Esophagus squamous epithelium (tissue), 5 donors: Measurements from ENCODE around the gene SLC25A34. TPM values are rescaled to one million over a fixed set of nuclear protein-coding genes. Genes with fewer than 3 reads are reported as not detected.

ENCODE experiments used
- DNase-seq: peaks from one replicate; lab custom pipeline; 2025; lab: John Stamatoyannopoulos, UW
- H3K27ac ChIP-seq, 4 donors: fragments of 200-600 bp; sonication (generic); one replicate each; pipeline ENCODE4 v1.5.1; 2016 to 2019; ENCODE audit warnings: mild to moderate bottlenecking in 1 of 4
- H3K27me3 ChIP-seq, 4 donors: fragments of 200-600 bp; sonication (generic); 1 replicate in 3 of 4; 2 replicates in 1 of 4; pipeline versions ENCODE4 v1.5.1 to v1.6.0; 2017 to 2021; ENCODE audit warnings: antibody characterized with exemption in 1 of 4
- H3K36me3 ChIP-seq, 3 donors: fragments of 200-600 bp; sonication (generic); one replicate each; pipeline ENCODE4 v1.5.1; 2016 to 2019
- H3K4me1 ChIP-seq, 3 donors: fragments of 200-600 bp; sonication (generic); one replicate each; pipeline ENCODE4 v1.5.1; 2017 to 2019
- H3K4me3 ChIP-seq, 4 donors: fragments of 200-600 bp; sonication (generic); 1 replicate in 3 of 4; 2 replicates in 1 of 4; pipeline ENCODE4 v1.5.1; 2016 to 2019; ENCODE audit warnings: mild to moderate bottlenecking in 2 of 4, moderate library complexity in 1 of 4
- H3K9me3 ChIP-seq, 3 donors: fragments of 200-600 bp; sonication (generic); one replicate each; pipeline ENCODE4 v1.5.1; 2016 to 2019
- POLR2A ChIP-seq, 4 donors: fragments of 450-650 bp; IDR thresholded peaks; one replicate each; pipeline ENCODE4 v1.6.1; 2017; ENCODE audit warnings: antibody characterized with exemption in 4 of 4, mild to moderate bottlenecking in 4 of 4, moderate library complexity in 3 of 4
- WGBS, 2 donors: methylation state at CpG; one replicate each; pipeline ENCODE4 v1.1.5; 2018; 5-methylcytosine and 5-hydroxymethylcytosine counted together
- intact Hi-C: fragments of 100-400 bp; cut with DNase I; formaldehyde crosslinking; loops from one replicate; pipeline ENCODE4 v1.15.0; 2022
- total RNA-seq, 4 donors: library from RNA; depleted of rRNA; stranded (reverse); fragments of >200 nt; gene quantifications; one replicate each; pipeline ENCODE4 v1.1.0, GENCODE V29; 2016
- TF ChIP-seq, protein P1 (sequence below), 6 experiments: fragments of 450-650 bp in 4 of 6; fragments of 200-600 bp in 2 of 6; sonication (generic) in 2 of 6; IDR thresholded peaks; one replicate each; pipeline ENCODE4 v1.5.1; 2016 to 2019; ENCODE audit warnings: antibody characterized with exemption in 6 of 6, mild to moderate bottlenecking in 4 of 6, moderate library complexity in 4 of 6
- donor health status: DM: yes; HTN: yes; CAD: no.

SLC25A34 gene
- total RNA-seq, 4 donors from 2014 or later, result 0.44 to 1.1 (median 0.83) TPM

DNA sequence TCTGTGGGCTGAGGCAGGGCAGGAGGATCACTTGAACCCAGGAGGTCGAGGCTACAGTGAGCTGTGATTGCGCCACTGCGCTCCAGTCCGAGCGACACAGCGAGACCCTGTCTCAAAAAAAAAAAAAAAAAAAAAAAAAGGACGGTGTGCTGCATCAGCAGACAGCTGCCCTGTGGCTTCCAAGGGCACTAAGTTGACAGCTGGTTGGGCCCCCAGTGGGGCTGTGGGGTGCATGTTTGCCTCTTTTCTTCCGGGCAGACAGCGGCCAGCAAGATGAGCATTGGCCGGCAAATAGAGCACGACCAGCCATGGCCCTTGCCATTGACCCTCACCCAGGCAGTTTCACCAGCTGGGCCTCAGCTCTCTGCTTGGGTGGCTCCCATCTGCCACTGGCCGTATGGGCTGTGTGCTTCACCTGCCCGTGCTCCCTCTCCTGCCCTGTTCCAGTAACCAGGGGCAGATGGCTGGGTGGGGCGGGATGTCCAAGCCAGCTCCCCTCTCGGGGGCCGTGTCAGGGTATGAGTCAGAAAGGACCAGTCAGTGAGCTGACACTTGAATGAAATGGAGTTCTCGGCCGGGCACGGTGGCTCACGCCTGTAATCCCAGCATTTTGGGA, 12.3 kb upstream of the SLC25A34 start:
- Histone ChIP-seq H3K9me3 (no peaks in the 10 kb centered on the region), H3K27me3 (no peaks in the 10 kb centered on the region), H3K4me3 (no peak overlapping the region), H3K27ac (no peak overlapping the region), H3K4me1 (no peaks in the 10 kb centered on the region), H3K36me3 (peaks cover 50 to 100% (median 58%) of the 10 kb centered on the region in 3 donors)
- 94 to 95% methylated on average over 8 to 11 of the region's 20 CpGs for WGBS, 2 donors
- TF ChIP-seq, protein P1, sequence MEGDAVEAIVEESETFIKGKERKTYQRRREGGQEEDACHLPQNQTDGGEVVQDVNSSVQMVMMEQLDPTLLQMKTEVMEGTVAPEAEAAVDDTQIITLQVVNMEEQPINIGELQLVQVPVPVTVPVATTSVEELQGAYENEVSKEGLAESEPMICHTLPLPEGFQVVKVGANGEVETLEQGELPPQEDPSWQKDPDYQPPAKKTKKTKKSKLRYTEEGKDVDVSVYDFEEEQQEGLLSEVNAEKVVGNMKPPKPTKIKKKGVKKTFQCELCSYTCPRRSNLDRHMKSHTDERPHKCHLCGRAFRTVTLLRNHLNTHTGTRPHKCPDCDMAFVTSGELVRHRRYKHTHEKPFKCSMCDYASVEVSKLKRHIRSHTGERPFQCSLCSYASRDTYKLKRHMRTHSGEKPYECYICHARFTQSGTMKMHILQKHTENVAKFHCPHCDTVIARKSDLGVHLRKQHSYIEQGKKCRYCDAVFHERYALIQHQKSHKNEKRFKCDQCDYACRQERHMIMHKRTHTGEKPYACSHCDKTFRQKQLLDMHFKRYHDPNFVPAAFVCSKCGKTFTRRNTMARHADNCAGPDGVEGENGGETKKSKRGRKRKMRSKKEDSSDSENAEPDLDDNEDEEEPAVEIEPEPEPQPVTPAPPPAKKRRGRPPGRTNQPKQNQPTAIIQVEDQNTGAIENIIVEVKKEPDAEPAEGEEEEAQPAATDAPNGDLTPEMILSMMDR (IDR thresholded peaks at IDR 0.05), result no peak
- no peak for TF ChIP-seq POLR2A (IDR thresholded peaks at IDR 0.05)
- intact Hi-C loops, result no loop called here
- no peak for DNase-seq

DNA sequence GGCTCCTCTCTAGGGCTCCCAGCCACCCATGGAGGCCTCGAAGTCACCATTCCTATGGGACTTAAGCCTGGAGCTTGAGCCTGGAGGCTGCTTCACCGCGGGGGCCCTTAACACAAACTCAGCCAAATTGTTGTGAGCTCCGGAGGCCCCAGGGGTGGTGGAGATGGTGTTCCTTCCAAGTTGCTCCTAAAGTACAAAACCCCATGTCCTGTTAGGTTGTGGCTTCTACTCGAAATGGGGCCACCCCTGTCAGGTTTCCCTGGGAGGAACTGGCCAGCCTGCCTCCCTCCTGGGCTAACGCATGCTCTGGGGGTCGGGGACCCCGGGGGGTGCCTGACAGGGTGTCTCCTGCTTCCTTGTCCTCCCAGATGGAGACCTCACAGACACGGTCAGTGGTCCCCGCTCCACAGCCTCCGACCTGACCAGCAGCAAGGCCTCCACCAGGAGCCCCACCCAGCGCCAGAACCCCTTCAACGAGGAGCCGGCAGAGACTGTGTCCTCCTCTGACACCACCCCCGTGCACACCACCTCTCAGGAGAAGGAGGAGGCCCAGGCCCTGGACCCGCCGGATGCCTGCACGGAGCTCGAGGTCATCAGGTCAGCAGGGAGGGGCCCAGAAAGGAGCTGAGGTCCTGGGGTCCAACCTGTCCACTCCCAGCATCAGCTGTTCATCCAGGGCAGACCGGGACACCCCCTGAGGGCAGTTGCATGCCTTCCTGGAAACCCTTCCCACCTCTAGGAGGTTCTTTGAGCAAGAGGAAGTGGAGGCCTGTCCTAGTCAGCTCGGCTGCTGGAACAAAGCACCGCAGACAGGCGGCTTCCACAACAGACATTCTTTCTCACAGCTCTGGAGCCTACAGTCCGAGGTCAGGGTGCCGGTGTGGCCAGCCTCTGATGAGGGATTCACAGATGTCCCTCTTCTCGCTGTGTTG, 10.8 kb upstream of the SLC25A34 start:
- H3K4me3 ChIP-seq, result no peak overlapping the region
- peaks cover 49 to 100% (median 61%) of the 10 kb centered on the region in 3 donors for H3K36me3 ChIP-seq
- no peaks in the 10 kb centered on the region for H3K9me3 ChIP-seq
- intact Hi-C loops, result no loop called here
- WGBS, 2 donors, result 74% methylated on average over 4 of the region's 26 CpGs; no CpG with 5 or more reads in 1 of the 2 donors
- H3K4me1 ChIP-seq, result no peaks in the 10 kb centered on the region
- no peak overlapping the region for H3K27ac ChIP-seq
- DNase-seq, result no peak
- no peaks in the 10 kb centered on the region for H3K27me3 ChIP-seq
- no peak for TF ChIP-seq POLR2A (IDR thresholded peaks at IDR 0.05)
- TF ChIP-seq, protein P1 (IDR thresholded peaks at IDR 0.05), result no peak

DNA sequence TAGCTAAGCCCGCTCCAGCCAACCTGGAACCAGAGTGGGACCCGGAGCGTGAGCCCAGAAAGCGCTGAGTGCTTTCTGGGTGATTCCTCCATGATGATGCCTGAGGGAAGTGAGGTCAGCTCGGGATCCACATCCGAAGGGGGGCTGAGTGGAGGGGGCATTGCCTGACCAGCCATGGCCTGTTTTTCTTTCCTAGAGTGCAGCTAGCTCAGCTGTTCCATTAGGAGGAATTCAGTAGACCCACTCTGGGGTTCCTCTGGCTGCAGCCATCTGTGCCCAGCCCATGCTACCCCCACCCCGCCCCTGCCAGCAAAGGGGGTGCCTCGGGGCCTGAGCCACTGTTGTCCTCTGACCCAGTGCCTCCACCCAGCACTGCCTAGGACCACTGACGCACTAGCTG, 9.6 kb upstream of the SLC25A34 start:
- no peak overlapping the region for H3K27ac ChIP-seq
- intact Hi-C loops, result no loop called here
- H3K36me3 ChIP-seq, result peaks cover 59 to 100% (median 67%) of the 10 kb centered on the region in 3 donors
- DNase-seq, result no peak
- TF ChIP-seq POLR2A (IDR thresholded peaks at IDR 0.05), result no peak
- TF ChIP-seq, protein P1 (IDR thresholded peaks at IDR 0.05), result no peak
- H3K4me3 ChIP-seq, result no peak overlapping the region
- no peaks in the 10 kb centered on the region for H3K9me3 ChIP-seq
- H3K27me3 ChIP-seq, result no peaks in the 10 kb centered on the region
- no peaks in the 10 kb centered on the region for H3K4me1 ChIP-seq
- WGBS, 2 donors, result 100% methylated on average over 2 of the region's 9 CpGs; no CpG with 5 or more reads in 1 of the 2 donors

DNA sequence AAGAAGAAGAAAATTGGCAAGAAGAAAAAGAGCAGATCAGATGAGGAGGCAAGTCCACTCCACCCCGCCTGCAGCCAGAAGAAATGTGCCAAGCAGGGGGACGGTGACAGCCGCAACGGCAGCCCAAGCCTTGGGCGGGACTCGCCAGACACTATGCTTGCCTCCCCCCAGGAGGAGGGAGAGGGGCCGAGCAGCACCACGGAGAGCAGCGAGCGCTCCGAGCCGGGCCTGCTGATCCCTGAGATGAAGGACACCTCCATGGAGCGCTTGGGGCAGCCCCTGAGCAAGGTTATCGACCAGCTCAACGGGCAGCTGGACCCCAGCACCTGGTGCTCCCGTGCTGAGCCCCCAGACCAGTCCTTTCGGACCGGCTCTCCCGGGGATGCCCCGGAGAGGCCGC, 9.0 kb upstream of the SLC25A34 start:
- no peak for DNase-seq
- H3K27ac ChIP-seq, result no peak overlapping the region
- H3K36me3 ChIP-seq, result peaks cover 59 to 100% (median 72%) of the 10 kb centered on the region in 3 donors
- no peak overlapping the region for H3K4me3 ChIP-seq
- H3K4me1 ChIP-seq, result no peaks in the 10 kb centered on the region
- no peaks in the 10 kb centered on the region for H3K9me3 ChIP-seq
- no peak for TF ChIP-seq POLR2A (IDR thresholded peaks at IDR 0.05)
- TF ChIP-seq, protein P1 (IDR thresholded peaks at IDR 0.05), result no peak
- 93% methylated on average over 3 of the region's 21 CpGs; no CpG with 5 or more reads in 1 of the 2 donors for WGBS, 2 donors
- intact Hi-C loops, result no loop called here
- H3K27me3 ChIP-seq, result no peaks in the 10 kb centered on the region

DNA sequence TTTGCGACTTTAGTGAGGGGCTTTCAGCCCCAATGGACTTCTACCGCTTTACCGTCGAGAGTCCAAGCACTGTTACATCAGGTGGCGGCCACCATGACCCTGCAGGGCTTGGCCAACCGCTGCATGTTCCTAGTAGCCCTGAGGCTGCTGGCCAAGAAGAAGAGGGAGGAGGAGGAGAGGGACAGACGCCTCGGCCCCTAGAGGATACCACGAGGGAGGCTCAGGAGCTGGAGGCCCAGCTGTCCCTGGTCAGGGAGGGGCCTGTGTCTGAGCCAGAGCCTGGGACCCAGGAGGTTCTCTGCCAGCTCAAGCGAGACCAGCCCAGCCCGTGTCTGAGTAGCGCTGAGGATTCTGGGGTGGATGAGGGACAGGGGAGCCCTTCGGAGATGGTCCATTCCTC, 8.6 kb upstream of the SLC25A34 start:
- H3K36me3 ChIP-seq, result peaks cover 59 to 100% (median 76%) of the 10 kb centered on the region in 3 donors
- no peak overlapping the region for H3K4me3 ChIP-seq
- H3K27me3 ChIP-seq, result no peaks in the 10 kb centered on the region
- no peaks in the 10 kb centered on the region for H3K9me3 ChIP-seq
- DNase-seq, result no peak
- H3K4me1 ChIP-seq, result peaks cover 0 to 3% (median under 1%) of the 10 kb centered on the region in 3 donors
- no peak overlapping the region for H3K27ac ChIP-seq
- intact Hi-C loops, result no loop called here
- WGBS, 2 donors, result 77% methylated on average over 5 of the region's 13 CpGs; no CpG with 5 or more reads in 1 of the 2 donors
- TF ChIP-seq, protein P1 (IDR thresholded peaks at IDR 0.05), result no peak
